ENCODE results near the gene HEY2.
A peak's percentile ranks its signal among the peaks of the same experiment; 100 is the strongest.

- no peak for TF ChIP-seq POLR2A (IDR thresholded peaks at IDR 0.05)
- TF ChIP-seq CTCF (IDR thresholded peaks at IDR 0.05): peak in 1 of 4 experiments; percentile 1
- peak; percentile 6 for TF ChIP-seq POLR2AphosphoS5 (IDR thresholded peaks at IDR 0.05)
These were observed 31.3 kb downstream of the HEY2 start for GRCh38 chr6:125780540-125781313.

All from prostate gland (tissue), 2 donors.